ENCODE measurements around the gene ALX4.

Gene ALX4

DNA sequence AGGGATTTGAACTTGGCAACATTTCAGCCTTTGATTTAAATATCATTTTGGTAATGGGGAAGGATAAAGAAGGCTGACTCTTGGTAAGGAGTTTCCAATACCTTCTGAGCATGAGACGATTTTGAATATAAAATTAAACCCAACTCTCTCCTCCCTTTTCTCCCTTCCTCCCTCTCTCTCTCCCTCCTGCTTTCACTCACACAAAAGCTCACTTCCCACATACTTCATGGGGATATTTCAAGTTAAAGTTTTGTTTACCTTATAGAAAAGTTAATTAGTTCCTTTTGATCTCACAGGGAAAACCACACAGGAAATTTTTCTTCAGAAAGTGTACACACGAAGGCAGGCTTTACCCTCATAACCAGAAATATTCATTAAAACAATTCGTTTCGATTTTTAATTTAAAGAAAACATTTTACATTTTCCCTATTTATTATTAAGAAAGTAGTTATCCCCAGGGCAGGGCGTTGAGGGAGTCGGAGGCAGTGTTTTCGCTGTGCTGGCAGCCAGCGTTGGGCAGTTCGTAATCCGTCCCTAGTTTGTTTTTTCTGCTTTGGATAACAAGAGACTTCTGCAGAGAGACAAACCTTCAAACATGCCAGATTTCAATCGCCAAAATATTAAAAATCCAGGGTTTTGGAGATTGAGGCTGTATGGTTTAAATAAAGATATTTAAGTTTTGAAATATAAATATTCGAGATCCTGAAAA is 25.3 kb upstream of the ALX4 start:
- DNase-seq = no peak

DNA sequence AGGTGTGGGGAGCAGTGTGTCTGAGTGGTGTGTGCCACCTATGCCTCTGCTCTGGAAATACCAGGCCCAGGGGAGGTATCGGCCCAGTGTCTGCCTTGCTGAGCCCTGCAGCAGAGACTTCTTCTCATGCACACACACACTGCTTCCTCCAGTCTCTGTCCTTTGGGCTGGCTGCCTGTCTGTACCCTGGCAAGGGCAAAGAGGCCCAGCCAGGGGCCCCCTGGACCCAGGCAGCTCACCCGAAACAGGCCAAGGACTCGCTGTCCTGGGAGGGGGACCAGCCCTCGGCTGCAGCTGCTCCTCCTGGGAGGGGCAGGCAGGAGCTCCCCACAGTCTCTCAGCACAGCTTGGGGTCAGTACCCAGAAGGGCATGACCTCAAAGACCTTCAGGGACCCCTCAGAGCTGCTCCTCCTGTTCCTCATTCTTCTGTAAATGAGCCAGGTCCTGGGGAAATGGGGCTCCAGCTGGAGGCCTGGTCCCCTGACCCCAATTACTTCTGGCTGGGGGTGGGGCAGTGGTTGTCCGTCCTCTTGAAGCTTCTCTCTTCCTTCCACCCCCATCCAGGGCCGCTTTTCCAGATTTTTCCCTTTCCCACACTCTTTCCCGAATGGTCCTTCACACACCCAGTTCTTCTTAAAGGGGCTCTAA is 24.5 kb upstream of the ALX4 start:
- DNase-seq = no peak

DNA sequence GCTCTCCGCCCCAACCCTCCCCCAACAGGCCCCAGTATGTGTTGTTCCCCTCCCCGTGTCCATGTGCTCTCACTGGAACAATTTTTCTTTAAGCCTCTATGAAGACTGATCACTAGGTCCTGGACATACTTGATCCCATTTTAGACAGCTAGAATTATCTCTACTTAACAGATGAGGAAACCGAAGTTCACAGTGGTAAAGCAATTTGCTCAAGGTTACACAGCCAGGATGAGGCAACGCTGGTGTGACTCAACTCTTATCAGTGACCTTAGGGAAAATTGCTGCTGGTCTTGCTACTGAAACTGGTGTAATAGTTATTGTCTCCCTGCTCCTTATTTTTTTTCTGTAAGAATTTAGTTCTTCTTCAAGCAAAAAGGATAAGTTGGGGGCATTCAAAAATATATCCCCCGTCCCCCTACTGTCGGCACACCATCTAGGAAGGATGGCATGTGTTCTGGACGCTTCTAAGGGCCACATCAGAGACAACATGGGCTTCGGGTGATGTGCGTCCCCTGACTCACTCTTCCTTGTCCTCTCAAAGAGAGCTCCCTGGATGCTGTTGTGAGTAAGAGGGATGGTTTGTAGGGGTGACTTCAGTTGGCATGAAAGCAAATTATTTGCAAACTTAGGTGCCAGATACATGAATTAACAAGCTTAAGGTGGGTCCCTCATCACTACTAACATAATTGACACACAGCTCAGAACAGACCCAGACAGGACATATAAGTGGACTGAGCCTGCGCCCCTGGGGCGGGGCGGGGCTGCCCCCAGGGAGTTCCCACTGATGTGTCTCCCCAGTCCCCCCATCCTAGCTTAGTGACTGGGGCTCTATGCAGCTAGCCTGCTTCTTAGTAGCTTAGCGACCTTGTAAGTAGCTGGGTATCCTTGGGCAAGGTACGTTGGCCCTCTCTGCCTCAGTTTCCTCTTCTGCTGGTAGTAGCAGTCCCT is 23.6 kb upstream of the ALX4 start:
- no peak for DNase-seq

DNA sequence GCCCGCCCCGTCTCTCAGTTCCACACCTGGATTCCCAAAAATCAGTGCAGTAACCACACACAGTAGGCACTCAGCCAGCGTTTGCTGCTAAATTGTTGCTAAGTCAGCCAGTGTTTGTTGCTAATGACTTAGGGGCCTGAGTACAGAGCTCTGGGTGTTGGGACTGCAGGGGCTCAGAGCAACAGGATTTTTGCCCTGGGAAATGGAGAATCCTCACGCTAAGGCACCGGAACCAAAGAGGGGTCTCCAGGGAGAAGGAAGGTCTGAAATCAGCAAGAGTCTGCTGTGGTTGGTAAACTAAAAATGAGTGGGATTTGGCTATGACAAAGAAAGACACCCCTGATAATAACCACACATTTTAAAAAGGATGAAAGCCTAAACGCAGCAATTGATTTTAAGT is 22.7 kb upstream of the ALX4 start:
- DNase-seq = no peak

DNA sequence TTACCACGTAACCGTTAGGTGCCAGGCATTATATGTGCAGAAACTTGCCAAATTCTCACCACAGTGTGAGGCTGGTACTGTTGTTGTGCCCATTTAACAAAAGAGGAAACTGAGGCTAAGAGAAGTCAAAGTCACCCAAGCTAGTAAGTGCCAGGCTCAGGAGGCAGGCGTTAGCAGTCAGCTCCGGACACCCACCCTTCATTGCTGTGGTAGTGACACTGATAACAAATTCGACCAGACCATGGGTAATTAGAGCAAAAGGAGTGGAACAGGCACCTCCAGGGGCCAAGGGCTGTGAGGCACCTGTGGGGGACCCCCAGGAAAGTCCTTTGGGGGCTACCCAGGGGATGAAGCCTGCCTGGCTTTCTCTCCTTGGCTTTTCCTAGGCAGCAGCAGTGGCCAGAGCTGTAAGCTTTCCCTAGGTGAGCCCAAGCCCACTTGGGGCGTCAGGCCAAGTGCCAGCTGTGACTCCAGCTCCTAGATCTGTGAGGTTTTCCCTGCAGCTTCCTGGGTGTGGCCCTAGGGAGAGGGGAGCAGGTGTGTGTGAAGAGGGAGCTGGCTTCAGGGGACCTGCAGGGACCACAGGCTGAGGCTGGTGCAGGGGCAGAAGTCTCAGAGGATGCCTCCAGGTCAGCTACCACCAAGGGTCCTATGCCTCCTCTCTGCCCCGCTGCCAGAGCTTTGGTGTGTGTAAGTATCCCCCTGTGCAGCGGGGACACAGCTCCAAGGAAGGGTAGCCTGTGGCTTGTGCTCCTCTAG is 19.7 kb upstream of the ALX4 start:
- no peak for DNase-seq

DNA sequence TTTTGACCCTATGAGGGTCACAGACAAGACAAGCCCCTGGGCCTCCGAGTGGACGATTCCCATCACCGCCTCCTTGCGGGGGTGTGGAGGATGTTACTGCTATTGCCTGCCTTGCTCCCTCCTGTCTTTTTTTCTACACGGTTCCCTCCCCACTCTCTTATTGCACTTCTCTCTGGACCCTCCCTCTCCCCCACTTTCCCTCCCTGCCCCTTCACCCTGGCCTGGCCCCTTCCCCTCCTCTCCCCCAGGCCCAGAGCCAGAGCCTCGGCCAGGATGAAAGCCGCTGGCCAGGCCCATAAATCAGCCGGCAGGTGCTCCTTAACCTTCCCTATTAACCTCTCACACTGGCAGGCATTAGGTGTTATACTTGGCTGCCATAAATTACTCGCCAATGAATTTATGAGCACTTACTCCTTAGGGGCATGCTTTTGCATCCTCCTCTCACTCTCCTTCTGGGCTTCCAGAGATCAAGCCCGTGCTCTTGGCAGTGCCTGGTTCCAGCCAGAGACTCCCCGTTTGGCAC is 18.3 kb upstream of the ALX4 start:
- no peak for DNase-seq

DNA sequence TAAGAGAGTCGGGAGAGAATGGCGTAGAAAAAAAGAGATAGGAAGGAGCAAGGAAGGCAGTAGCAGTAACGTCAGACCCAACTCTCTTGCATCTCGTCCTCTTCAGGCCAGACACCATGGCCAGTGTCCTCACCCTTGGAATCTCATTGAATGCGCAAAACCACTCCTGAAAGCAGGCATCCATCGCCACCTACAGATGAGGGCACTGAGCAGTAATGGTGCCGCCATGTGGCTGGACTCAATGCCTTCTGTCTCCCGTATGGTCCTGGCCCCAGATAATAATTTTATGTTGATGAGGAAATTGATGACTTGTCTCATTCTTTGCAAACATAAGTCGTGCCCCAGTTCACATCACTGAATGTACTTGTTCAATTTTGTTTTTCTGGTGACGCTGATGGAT is 17.8 kb upstream of the ALX4 start:
- DNase-seq = no peak

DNA sequence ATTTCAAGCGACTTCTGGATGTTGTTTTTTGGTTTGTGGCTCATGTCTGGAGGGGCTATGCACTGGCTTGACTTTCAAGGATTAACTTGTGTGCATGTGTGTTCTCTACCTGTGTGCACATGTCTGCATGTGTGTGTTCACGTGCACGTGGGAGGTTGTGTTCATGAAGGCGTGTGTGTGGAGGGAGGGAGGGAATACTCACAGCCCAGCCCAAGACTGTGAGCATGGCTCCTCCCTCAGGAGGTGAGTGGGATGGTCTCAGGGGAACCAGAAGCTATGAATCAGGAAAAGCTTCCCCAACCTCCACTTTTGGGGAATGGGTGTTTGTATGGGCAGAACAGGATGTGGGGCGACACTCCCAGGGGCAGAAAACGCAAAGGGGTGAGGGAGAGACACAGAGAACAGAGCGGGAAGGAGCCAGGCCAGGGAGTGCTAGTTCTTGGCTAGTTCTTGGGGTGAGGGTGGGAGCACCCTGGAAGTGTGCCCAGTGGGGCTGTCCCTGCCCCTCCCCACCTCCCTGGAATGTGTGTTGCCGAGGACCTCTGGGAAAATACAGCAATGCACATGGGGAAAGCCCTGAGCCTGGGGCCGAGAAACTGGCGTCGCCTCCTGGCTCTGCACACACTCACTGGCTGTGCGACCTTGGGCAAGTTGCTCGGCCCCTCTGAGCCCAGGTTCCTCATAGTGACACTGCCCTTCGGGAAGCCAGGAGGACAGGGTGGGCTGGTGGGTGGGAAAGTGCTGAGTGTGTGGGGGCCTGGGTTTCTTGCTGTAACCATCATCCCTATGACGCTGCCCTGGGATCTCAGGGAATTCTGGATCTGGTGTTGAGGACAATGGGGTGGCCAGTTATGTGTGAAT is 16.9 kb upstream of the ALX4 start:
- DNase-seq = no peak

DNA sequence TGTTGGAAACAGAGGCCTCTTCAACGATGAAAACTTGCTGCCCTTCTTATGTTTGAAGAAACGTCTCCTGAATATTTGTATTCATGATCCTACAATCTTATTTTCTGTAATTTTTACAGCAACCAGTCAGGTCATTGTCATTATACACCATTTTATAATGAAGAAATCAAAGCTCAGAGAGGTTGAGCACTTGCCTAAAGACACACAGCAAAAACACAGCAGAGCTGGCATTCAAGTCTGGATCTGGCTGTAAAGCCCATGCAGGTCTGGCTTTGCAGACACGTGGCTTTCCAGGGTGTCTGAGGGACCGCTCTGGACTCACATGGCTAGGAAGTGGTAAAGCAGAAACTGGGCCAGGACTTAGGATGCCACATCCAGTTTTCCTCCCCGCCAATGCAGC is 15.8 kb upstream of the ALX4 start:
- no peak for DNase-seq

DNA sequence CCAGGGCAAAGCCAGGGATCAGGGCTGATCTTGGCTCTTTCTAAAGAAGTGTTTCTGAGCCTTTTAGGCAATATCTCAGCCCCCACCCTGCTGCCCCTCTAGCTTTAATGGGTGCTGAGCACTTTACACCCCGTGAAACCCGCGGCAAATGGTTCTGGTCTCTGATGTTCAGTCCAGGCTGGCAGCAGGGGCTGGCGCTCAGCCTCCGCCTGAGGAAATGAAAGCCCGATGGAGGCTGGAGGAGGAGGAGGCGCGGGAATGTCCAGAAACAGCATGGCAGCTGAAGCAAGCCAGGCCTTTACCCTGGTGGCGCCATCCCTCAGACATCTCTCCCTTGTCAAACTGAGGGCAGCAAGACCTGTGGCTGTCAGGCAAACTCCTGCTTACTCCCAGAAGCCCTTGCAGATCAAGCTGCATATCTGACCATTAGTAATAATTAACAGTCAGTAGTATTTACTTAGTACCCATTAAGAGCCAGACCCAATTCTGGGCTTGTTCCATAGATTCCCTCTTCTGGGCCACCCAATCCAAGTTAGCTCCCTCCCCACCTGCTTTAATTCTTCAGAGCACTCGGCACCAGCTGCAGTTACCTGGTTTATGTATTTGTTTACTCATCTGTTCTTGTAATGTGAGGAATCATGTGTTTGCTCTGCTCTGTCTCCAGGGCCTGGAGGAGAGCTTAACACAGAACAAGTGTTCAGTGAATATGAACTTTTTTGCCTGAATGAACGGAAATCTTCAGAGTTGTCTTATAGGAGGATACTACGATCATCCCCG is 15.0 kb upstream of the ALX4 start:
- no peak for DNase-seq

DNA sequence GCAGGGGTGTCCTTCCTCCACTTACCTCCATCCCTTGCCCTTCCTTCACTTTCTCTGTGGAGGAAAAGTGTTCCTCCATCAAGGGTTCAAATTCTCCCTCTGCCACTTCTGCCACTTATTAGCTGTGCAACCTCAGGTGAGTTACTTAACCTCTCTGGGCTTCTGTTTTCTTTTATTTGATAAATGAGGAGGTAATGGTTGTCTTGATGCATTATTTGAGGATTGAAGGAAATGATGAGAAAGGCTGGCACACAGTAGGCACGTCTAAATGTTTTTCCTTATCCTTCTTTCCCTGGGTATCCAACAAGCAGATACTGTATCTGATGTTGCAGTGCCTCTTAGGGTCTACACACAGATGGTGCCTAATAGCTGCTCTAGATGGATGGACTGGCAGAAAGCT is 14.3 kb upstream of the ALX4 start:
- DNase-seq = no peak

DNA sequence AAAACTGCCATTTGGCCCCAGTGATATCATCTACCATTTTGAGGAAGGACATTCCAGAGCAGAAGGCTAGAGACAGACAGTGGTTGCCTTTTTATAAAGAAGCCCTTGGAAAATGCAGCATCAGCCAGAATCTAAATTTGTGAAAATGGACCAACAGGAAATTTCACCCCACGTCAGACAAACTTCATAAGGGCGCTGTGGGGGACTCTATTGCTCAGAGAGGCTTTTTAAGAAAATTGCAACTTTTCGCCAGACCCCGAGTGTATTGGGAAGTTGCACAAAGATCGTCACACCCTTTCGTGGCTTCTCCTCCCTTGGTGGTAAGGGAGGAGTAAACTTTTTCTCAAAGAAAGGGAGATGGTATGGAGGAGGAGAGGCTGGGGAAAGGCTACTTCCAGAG is 12.3 kb upstream of the ALX4 start:
- DNase-seq = no peak

DNA sequence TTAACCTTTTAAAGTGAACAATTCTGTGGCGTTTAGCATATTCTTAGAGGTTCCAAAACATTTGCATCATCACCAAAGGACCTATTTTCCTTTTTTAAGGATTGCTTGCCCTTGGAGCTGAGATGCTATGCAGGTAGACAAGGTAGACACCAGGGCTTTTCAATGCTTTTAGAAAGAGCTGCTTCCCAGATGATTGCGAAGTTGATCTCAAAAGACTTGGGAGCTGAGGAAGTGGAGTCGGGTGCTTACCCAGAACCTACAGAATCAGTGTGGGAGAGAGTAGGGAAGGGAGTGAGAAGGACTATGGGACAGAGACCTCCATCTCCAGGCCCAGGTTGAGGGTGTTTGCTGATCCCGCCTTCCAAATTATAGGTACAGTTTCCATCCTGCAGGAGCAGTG is 11.1 kb upstream of the ALX4 start:
- no peak for DNase-seq

DNA sequence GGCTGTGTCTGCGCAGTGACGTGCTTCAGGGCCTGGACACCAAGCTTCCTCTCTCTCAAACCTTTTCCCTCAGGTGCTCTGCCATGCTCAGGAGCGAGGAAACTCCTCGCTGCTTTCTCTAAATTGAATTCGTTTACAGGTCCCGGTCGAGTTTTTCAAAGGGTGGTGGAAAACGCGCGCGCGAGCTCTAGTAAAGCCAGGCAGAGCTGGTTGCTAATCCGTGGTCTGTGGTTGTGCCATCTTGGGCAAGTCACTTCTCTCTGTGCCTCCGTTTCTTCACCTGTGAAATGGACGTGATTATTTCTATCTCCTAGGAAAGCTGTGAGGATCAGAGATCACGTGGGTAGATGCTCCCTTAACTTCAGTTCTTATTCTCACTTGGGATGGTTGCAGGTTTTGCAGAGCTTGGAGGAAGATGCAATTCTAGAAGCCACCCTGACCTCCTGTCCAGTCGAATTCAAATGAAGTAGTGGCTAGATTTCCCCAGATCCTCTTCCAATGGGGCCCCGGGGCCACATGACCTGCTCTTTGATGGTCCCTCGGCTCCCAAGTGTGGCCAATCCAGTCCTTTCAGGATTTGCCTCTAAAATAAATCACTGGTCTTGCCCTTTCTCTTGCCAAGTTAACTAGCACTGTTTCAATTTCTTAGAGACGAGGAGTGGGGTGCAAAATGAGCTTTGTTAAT is 10.5 kb upstream of the ALX4 start:
- DNase-seq = no peak

DNA sequence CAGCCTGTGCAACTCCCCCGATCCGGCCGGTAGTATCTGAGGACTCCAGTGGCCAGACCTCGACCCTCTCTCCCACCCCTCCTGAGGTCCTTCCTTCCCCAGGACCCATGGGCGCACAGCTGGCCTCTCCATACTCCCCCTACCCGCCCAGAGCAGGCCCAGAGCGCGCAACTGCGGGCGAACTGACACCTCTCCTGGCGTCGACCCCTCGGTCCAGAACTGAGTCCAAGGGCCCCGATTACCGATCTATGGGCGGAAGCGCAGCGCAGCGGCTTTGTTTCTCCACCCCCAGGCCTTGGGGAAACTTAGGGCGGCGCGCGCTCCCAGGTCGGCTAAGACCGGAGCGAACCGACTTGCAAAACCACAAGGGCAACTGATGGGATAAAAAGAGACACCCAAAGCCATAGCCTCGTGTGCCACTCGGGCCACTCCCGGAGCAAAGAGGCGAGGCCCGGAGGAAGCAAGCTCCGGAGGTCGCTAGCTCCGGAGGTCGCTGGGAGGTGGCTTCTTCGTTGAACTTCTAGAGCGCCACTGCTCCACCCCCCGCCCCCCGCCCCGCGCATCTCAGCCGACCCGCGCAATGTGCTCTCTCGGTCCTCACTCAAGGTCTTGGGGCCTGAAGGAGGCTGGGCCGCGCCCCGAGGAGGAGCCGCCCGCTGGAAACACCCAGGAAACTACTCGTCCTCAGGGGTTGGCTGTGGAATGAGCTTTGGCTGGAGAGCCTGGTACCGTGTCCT is 9.8 kb upstream of the ALX4 start:
- no peak for DNase-seq

DNA sequence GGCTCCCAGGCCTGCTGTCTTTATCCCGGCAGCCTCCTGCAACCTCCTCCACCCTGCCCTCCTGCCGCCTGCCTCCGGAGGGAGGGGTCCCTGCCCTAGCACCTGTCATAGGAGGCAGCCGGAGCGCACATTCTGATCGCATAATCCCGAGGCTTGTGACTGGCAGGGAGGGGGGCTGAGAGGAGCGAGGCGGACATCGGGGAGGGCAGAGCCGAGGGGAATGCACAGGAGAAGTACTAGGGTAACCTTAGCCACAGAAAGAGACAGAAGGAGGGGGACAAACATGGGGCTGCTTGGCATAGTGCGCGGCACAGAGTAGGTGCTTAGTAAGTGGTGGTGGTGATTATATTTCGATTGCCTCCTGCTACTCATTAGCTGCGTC is 9.2 kb upstream of the ALX4 start:
- DNase-seq = no peak

DNA sequence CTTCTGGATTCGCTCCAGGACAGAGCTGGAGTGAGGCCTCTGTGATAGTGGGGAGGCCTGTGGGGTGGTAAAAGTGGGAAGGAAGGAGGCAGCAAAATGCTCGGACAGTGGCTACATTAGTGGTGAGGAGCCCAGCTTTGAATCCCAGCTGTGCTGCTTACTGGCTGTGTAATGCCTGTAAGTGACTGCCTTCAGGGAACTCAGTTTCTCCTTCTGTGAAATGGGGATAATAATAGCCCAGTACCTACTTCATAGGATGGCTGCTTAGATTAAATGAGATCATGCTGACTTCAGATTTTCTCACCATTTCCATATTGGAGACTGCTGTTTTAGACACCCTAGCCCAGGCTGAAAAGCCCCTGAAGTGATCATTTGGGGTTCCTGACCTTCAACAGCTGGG is 8.4 kb upstream of the ALX4 start:
- no peak for DNase-seq

DNA sequence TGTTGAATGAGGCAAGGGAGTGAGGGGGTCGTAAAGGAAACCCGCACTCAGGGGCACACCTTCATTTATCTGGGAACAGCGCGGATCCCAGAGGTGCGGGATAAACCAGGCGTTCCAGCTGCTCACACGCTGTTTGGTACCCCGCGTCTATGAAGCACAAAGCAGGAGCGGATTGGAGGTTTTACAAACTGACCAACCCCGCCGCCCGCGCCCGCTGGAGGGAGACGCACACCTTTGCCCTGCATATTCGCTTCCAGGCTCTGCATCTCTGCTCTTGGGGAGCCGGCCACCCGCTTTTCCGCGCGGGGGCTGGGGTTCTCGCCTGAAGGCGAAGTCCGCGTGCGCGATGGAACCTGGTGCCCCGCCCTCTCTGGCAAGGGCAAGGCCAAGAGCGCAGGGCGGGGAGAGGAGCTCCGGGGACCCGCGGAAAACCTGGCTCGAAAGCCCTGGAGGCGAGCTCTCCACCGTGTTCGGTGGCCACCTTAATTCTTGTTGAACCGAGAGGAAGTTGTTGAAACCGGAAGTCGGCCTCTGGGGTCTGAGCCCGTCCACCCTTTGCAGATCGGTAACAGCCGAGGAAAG is 6.8 kb upstream of the ALX4 start:
- no peak for DNase-seq

DNA sequence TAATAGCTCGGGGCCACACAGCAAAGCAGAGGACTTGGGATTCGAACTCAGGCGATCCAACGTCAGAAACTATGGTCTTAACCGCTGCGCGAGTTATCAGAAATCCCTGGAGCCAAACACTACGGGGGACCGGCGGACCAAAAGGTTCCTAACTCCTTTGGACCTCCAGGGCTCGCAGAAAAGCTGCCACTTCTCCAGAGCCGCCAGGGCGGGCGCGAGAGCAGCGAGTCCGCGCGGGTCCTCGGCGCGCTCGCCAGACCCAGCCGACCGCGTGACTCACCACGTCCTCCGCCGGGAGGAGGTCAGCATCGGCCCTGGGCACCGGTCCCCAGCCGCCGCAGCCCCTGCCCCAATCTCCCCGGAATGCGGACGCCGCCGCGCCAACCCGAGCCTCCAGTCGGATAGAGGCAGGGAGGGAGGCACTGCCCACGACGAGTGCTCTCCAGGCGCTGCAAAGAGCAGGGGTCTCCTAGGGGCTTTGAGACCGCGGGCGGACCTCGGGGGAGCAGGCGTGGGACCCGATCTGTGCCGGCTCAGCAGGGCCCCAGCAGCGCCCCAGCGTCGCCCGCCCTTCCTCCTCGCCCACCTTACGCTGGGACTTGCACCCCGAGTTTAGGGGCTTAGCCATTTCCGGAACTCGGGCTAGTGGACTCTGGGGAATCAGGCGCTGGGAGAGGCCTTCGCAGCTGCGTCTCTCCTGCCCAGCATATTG is 6.2 kb upstream of the ALX4 start:
- DNase-seq = no peak

Measured in stimulated activated CD4-positive, alpha-beta T cell treated with anti-CD3 and anti-CD28 coated beads, Interleukin-2, amount 100 ng/mL, for 48 hours (primary cell).